ENCODE data around the gene UNKL. TPM values are rescaled to one million over a fixed set of nuclear protein-coding genes. Genes with fewer than 3 reads are reported as not detected.

UNKL gene
- total RNA-seq, 2 donors from 2014 or later: 46.4 to 48.3 TPM

DNA sequence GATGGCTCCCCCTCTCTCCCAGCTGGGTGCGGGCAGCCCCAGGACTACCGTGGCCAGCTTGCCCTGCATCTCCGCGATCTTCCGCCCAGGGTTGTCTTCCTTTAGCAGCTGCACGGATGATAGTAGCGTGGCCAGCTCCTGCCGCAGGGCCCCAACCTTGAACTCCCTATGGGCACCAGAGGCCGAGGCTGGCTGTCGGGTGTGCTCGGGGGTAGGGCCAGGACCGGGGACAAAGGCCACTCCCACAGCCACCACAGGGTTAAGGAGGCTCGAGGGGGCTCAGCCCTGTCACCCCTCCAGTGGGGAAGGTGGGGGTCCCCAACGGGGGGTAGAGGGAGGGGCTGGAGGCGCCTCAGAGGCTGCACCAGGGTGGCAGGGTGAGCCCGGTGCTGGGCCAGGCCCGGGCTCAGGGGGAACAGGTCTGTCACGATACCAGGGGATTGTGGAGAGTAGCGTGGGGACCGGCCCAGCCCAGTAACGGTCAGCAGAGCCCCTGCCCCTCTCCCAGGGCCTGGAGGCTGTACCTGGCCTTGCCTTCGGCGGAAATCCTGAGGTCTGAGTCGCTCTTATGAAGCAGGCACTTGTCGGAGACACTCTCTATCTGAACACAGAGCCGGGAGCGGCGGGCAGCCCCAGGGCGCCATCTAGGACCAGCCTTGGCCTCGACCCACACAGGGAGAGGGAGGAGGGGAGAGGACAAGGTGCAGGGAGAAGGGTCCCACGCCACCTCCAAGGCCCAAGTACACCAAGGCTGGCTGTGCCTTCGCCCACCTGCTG lies 21.6 kb upstream of the UNKL start:
- H3K4me3 Mint-ChIP-seq: no peak overlapping the region
- H3K36me3 ChIP-seq (ENCODE audit: control insufficient read depth, insufficient read depth, low read length): no peaks in the 10 kb centered on the region
- TF ChIP-seq, protein P1, sequence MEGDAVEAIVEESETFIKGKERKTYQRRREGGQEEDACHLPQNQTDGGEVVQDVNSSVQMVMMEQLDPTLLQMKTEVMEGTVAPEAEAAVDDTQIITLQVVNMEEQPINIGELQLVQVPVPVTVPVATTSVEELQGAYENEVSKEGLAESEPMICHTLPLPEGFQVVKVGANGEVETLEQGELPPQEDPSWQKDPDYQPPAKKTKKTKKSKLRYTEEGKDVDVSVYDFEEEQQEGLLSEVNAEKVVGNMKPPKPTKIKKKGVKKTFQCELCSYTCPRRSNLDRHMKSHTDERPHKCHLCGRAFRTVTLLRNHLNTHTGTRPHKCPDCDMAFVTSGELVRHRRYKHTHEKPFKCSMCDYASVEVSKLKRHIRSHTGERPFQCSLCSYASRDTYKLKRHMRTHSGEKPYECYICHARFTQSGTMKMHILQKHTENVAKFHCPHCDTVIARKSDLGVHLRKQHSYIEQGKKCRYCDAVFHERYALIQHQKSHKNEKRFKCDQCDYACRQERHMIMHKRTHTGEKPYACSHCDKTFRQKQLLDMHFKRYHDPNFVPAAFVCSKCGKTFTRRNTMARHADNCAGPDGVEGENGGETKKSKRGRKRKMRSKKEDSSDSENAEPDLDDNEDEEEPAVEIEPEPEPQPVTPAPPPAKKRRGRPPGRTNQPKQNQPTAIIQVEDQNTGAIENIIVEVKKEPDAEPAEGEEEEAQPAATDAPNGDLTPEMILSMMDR (conservative IDR thresholded peaks at IDR 0.05): no peak
- H3K27ac ChIP-seq (ENCODE audit: low read depth, low read length): no peak overlapping the region
- no peaks in the 10 kb centered on the region for H3K9me3 ChIP-seq (ENCODE audit: control insufficient read depth, low read length)
- H3K9ac ChIP-seq (ENCODE audit: extremely low read depth, low read length, poor library complexity, severe bottlenecking): no peak overlapping the region
- peak overlapping the region; percentile 75 for H3K27ac Mint-ChIP-seq
- no peaks in the 10 kb centered on the region for H3K27me3 ChIP-seq (ENCODE audit: control insufficient read depth, insufficient read depth, low read length, poor library complexity, severe bottlenecking)
- DNase-seq: peak; percentile 80
- no peaks in the 10 kb centered on the region for H3K36me3 Mint-ChIP-seq (ENCODE audit: low read depth)
- H3K9me3 Mint-ChIP-seq: no peaks in the 10 kb centered on the region
- no peaks in the 10 kb centered on the region for H3K4me1 Mint-ChIP-seq
- no peaks in the 10 kb centered on the region for H3K27me3 Mint-ChIP-seq (ENCODE audit: insufficient read depth)
- no peaks in the 10 kb centered on the region for H3K4me1 ChIP-seq (ENCODE audit: control insufficient read depth, insufficient read depth, low read length)
- H3K4me3 ChIP-seq (ENCODE audit: low read length): no peak overlapping the region
- WGBS, 2 experiments (ENCODE audit: insufficient coverage in 1 of 2, insufficient read length in 1 of 2): 86 to 87% methylated on average over 22 to 32 of the region's 32 CpGs

DNA sequence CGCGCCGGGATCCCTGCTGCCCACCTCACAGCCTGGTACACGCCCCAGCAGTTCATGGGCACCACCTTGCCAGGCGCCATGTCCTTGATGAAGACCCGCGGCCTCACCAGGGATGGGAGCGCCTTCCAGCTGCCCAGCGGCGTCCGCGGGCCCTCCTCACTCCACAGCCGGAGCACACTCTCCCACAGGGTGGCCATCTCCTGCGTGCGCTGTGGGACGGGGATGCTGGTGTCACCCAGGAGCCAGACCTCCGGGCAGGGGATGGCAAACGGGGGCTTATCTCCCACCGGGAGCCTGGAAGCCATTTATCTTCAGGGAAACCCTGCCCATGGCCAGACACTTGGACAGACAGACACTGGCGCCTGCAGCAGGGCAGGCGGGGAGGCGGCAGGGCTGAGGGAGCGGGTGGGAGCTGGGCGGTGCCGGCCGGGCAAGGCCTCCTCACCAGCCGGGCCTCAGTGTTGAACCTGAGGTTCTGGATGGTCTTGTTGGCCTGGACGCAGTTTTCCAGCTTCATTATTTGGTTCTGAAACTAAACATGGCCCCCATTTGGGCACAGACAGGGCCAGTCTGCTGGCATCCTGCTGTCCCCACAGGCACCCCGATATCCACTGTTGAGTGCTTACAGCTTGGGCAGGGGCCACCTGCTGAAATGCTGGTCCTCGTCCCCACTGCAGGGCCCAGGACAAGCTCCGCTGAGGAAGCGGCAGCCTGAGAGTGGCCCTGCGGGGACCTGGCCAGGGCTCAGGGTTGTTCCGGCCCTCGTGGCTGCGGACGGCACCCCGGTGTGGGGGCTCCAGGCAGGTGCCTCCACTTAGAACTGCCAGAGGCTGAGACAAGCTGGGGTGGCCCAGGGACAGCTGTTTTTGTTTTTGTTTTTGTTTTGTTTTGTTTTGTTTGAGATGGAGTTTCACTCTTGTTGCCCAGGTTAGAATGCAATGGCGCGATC lies 20.4 kb upstream of the UNKL start:
- Mint-ChIP-seq H3K4me1 (no peaks in the 10 kb centered on the region), H3K27me3 (ENCODE audit: insufficient read depth) (no peaks in the 10 kb centered on the region), H3K4me3 (no peak overlapping the region), H3K9me3 (no peaks in the 10 kb centered on the region), H3K36me3 (ENCODE audit: low read depth) (no peaks in the 10 kb centered on the region), H3K27ac (no peak overlapping the region)
- Histone ChIP-seq H3K27me3 (ENCODE audit: control insufficient read depth, insufficient read depth, low read length, poor library complexity, severe bottlenecking) (no peaks in the 10 kb centered on the region), H3K4me3 (ENCODE audit: low read length) (no peak overlapping the region), H3K4me1 (ENCODE audit: control insufficient read depth, insufficient read depth, low read length) (no peaks in the 10 kb centered on the region), H3K9ac (ENCODE audit: extremely low read depth, low read length, poor library complexity, severe bottlenecking) (no peak overlapping the region), H3K9me3 (ENCODE audit: control insufficient read depth, low read length) (no peaks in the 10 kb centered on the region), H3K27ac (ENCODE audit: low read depth, low read length) (no peak overlapping the region), H3K36me3 (ENCODE audit: control insufficient read depth, insufficient read depth, low read length) (no peaks in the 10 kb centered on the region)
- WGBS, 2 experiments (ENCODE audit: insufficient coverage in 1 of 2, insufficient read length in 1 of 2): 93 to 96% methylated on average over 24 to 40 of the region's 40 CpGs
- TF ChIP-seq, protein P1 (conservative IDR thresholded peaks at IDR 0.05): no peak
- no peak for DNase-seq

DNA sequence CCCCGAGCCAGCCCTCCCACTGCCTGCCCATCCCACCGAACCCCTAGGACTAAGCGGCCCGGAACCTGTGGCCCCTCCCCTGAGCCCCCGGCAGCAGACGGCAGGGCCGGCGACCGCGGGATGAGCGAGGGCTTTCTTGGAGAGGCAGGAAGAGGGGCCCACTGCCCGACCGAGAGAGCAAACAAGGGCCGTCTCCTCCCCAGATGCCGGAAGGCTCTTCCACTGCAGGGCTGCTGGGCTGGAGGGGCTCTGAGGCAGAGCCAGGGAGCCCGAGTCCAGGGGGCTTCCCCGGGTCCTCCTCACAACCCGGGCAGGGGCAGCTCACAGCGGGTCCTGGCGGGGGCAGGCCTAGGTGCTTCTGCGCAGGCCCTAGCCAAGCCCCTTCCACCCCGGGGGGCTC lies 19.3 kb upstream of the UNKL start:
- no peaks in the 10 kb centered on the region for H3K9me3 Mint-ChIP-seq
- no peak overlapping the region for H3K27ac Mint-ChIP-seq
- H3K4me1 Mint-ChIP-seq: no peaks in the 10 kb centered on the region
- peak overlapping the region; percentile 44 for H3K27ac ChIP-seq (ENCODE audit: low read depth, low read length)
- H3K27me3 Mint-ChIP-seq (ENCODE audit: insufficient read depth): no peaks in the 10 kb centered on the region
- H3K4me3 ChIP-seq (ENCODE audit: low read length): no peak overlapping the region
- 87 to 91% methylated on average over 12 to 22 of the region's 22 CpGs for WGBS, 2 experiments (ENCODE audit: insufficient coverage in 1 of 2, insufficient read length in 1 of 2)
- no peaks in the 10 kb centered on the region for H3K9me3 ChIP-seq (ENCODE audit: control insufficient read depth, low read length)
- H3K36me3 Mint-ChIP-seq (ENCODE audit: low read depth): no peaks in the 10 kb centered on the region
- H3K4me3 Mint-ChIP-seq: no peak overlapping the region
- DNase-seq: no peak
- H3K27me3 ChIP-seq (ENCODE audit: control insufficient read depth, insufficient read depth, low read length, poor library complexity, severe bottlenecking): no peaks in the 10 kb centered on the region
- no peak overlapping the region for H3K9ac ChIP-seq (ENCODE audit: extremely low read depth, low read length, poor library complexity, severe bottlenecking)
- no peaks in the 10 kb centered on the region for H3K36me3 ChIP-seq (ENCODE audit: control insufficient read depth, insufficient read depth, low read length)
- H3K4me1 ChIP-seq (ENCODE audit: control insufficient read depth, insufficient read depth, low read length): no peaks in the 10 kb centered on the region
- TF ChIP-seq, protein P1 (conservative IDR thresholded peaks at IDR 0.05): no peak

Data from endodermal cell (in vitro differentiated cells).